Measurements from ENCODE around the gene CABP1. TPM values are rescaled to one million over a fixed set of nuclear protein-coding genes. Genes with fewer than 3 reads are reported as not detected.
A peak's percentile ranks its signal among the peaks of the same experiment; 100 is the strongest.

CABP1 gene
- total and polyA plus RNA-seq, 2 donors = 0.24 to 1.0 TPM

DNA sequence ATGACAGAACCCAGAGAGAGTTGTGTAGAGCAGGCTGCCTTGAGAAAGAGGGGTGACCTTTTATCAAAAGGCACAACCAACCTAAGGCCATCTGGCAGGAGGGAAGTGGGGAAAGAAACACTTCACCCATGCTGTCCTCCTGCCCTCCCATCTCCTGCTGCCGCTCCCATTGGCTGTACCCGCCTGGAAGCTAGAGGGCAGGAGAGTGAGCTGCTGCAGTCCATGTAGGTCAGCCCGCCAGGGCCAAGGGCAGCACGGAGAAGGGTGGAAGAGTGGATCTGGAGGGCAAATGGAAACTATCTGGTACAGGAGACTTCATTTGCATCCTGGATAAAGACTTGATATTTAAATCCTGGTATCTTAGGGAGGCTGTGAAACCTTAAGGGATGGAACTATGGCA is 11.5 kb upstream of the CABP1 start:
- Histone ChIP-seq H3K36me3 (ENCODE audit: control insufficient read depth in 2 of 2, insufficient read depth in 2 of 2, low read length in 1 of 2) (no peaks in the 10 kb centered on the region), H3K4me1 (ENCODE audit: control insufficient read depth in 2 of 2, insufficient read depth in 2 of 2, low read length in 2 of 2) (no peaks in the 10 kb centered on the region), H3K27ac (ENCODE audit: low read depth in 1 of 2, low read length in 1 of 2) (no peak overlapping the region), H3K27me3 (ENCODE audit: control insufficient read depth in 2 of 2, insufficient read depth in 1 of 2, low read length in 1 of 2) (peaks cover 0 to 9% of the 10 kb centered on the region in 2 donors), H3K9me3 (ENCODE audit: control insufficient read depth in 2 of 2, insufficient read depth in 1 of 2, low read length in 1 of 2) (no peaks in the 10 kb centered on the region), H3K4me3 (ENCODE audit: low read length in 2 of 2) (no peak overlapping the region)
- no peak for DNase-seq (ENCODE audit: low read depth in 6 of 9, low spot score in 9 of 9)
- 74% methylated on average over 4 of the region's 4 CpGs for WGBS

DNA sequence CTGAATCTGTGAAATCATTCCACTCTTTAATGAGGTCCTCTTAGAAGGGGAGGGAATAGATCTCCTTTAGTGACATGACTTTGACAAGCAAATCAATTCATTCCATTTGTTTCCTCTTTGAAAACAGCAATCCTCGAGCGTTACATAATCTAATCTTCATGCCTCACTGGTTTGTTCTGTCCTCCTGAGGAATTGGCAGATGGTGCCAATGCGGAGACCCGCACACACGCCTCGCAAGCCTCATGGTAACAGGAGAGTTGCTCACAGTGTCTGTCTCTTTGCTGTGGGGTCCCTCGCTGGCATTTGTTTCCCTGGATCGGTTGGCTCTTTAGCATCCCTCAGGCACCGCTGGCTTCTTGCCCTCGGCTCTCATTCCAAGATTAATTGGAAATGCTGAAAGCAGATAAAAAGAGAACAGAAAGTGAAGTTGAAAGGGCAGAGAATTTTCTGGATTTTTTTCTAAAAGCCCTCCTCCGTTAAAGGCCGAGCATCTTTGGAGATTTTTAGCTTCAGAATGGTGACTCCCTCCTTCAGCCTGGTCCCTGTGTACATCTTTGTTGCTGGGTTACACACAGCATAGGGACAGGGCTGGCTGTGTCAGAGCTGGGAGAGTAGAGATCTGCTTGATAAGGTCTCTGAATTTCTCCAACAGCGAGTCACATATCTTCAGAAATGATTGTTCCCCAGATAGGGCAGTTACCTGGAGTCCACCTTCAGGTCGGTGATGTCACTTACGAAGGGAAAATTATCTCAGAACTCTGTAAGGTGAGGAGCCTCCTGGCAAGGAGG is 10.1 kb upstream of the CABP1 start:
- Histone ChIP-seq H3K27me3 (ENCODE audit: control insufficient read depth in 2 of 2, insufficient read depth in 1 of 2, low read length in 1 of 2) (peaks cover 0 to 13% of the 10 kb centered on the region in 2 donors), H3K4me1 (ENCODE audit: control insufficient read depth in 2 of 2, insufficient read depth in 2 of 2, low read length in 2 of 2) (no peaks in the 10 kb centered on the region), H3K4me3 (ENCODE audit: low read length in 2 of 2) (no peak overlapping the region), H3K27ac (ENCODE audit: low read depth in 1 of 2, low read length in 1 of 2) (no peak overlapping the region), H3K36me3 (ENCODE audit: control insufficient read depth in 2 of 2, insufficient read depth in 2 of 2, low read length in 1 of 2) (no peaks in the 10 kb centered on the region), H3K9me3 (ENCODE audit: control insufficient read depth in 2 of 2, insufficient read depth in 1 of 2, low read length in 1 of 2) (no peaks in the 10 kb centered on the region)
- WGBS = 93% methylated on average over 15 of the region's 15 CpGs
- no peak for DNase-seq (ENCODE audit: low read depth in 6 of 9, low spot score in 9 of 9)

DNA sequence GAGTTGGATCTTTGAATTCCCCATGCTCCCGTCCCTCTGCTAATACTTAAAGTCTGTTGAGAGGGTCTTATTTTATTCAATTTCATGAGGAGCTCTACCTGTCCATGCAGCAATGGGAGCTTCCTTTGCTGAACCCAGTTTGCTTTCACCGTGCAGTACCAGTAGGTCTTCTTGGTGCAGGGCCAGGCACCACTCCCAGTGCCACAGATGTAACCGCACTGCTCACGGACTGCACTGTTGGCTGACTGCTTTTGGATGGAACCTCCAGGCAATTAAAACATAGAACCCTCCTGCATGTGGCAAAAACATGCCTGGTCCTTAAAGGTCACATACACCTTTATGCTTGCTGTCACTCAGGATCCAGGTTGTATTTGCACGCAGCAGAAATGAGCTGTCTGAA is 9.3 kb upstream of the CABP1 start:
- no peak overlapping the region for H3K27ac ChIP-seq (ENCODE audit: low read depth in 1 of 2, low read length in 1 of 2)
- WGBS = 55% methylated on average over 5 of the region's 5 CpGs
- peaks cover 0 to 13% of the 10 kb centered on the region in 2 donors for H3K27me3 ChIP-seq (ENCODE audit: control insufficient read depth in 2 of 2, insufficient read depth in 1 of 2, low read length in 1 of 2)
- no peak for DNase-seq (ENCODE audit: low read depth in 6 of 9, low spot score in 9 of 9)
- H3K4me3 ChIP-seq (ENCODE audit: low read length in 2 of 2) = no peak overlapping the region
- H3K9me3 ChIP-seq (ENCODE audit: control insufficient read depth in 2 of 2, insufficient read depth in 1 of 2, low read length in 1 of 2) = no peaks in the 10 kb centered on the region
- H3K36me3 ChIP-seq (ENCODE audit: control insufficient read depth in 2 of 2, insufficient read depth in 2 of 2, low read length in 1 of 2) = no peaks in the 10 kb centered on the region
- no peaks in the 10 kb centered on the region for H3K4me1 ChIP-seq (ENCODE audit: control insufficient read depth in 2 of 2, insufficient read depth in 2 of 2, low read length in 2 of 2)

DNA sequence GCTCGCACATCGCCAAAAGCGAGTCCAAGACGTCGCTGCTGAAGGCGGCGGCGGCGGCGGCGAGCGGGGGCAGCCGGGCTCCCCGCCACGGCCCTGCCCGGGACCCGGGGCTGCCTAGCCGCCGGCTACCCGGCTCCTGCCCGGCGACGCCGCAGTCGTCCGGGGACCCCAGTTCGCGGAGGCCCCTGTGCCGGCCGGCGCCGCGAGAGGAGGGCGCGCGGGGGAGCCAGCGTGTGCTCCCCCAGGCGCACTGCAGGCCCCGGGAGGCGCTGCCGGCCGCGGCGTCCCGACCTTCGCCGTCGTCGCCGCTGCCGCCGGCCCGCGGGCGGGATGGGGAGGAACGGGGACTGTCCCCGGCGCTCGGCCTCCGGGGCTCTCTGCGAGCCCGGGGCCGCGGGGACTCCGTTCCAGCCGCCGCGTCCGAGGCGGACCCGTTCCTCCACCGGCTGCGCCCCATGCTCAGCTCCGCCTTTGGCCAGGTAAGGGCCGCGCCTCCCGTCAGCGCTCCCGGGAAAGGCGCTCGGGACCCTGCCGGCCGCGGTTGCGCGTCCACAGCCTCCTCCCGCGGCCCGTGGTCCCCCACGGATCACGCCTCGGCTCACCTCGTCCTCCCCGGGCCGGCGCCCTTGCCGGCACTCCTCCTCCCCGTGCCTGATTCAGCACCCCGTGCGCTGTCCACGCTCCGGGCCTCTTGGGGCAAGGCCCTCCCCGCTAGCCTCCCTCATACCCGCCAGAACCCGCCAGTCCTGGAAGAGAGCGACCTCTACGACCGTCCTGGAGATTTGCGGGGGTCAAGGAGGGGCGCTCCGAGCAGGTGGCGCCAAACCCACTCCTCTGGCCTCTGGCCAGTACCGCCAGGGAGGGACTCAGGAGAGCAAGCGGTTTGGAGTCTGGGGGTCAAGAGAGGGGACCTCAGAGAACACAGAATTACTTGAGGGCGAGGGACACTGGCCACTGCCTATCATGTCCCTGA is 721 bp downstream of the CABP1 start:
- Histone ChIP-seq H3K36me3 (ENCODE audit: control insufficient read depth in 2 of 2, insufficient read depth in 2 of 2, low read length in 1 of 2) (no peaks in the 10 kb centered on the region), H3K27ac (ENCODE audit: low read depth in 1 of 2, low read length in 1 of 2) (no peak overlapping the region), H3K27me3 (ENCODE audit: control insufficient read depth in 2 of 2, insufficient read depth in 1 of 2, low read length in 1 of 2) (peaks cover 36 to 68% of the 10 kb centered on the region in 2 donors), H3K9me3 (ENCODE audit: control insufficient read depth in 2 of 2, insufficient read depth in 1 of 2, low read length in 1 of 2) (peaks cover 0 to 1% of the 10 kb centered on the region in 2 donors), H3K4me3 (ENCODE audit: low read length in 2 of 2) (peak overlapping the region in 1 of 2 donors; percentile 64), H3K4me1 (ENCODE audit: control insufficient read depth in 2 of 2, insufficient read depth in 2 of 2, low read length in 2 of 2) (peaks cover 13 to 17% of the 10 kb centered on the region in 2 donors)
- 2% methylated on average over 115 of the region's 115 CpGs for WGBS
- peak in 4 of 9 donors; percentile 19 to 62 (median 46) for DNase-seq (ENCODE audit: low read depth in 6 of 9, low spot score in 9 of 9)

- H3K27ac ChIP-seq (ENCODE audit: low read depth in 1 of 2, low read length in 1 of 2) = no peak overlapping the region
- peaks cover 0 to 1% of the 10 kb centered on the region in 2 donors for H3K9me3 ChIP-seq (ENCODE audit: control insufficient read depth in 2 of 2, insufficient read depth in 1 of 2, low read length in 1 of 2)
- H3K36me3 ChIP-seq (ENCODE audit: control insufficient read depth in 2 of 2, insufficient read depth in 2 of 2, low read length in 1 of 2) = no peaks in the 10 kb centered on the region
- DNase-seq (ENCODE audit: low read depth in 6 of 9, low spot score in 9 of 9) = no peak
- no peak overlapping the region for H3K4me3 ChIP-seq (ENCODE audit: low read length in 2 of 2)
- H3K27me3 ChIP-seq (ENCODE audit: control insufficient read depth in 2 of 2, insufficient read depth in 1 of 2, low read length in 1 of 2) = peaks cover 41 to 73% of the 10 kb centered on the region in 2 donors
- H3K4me1 ChIP-seq (ENCODE audit: control insufficient read depth in 2 of 2, insufficient read depth in 2 of 2, low read length in 2 of 2) = peaks cover 13 to 17% of the 10 kb centered on the region in 2 donors
- 84% methylated on average over 9 of the region's 9 CpGs for WGBS
Observed at GRCh38 chr12:120642121-120642520, 1.7 kb downstream of the CABP1 start.

- H3K9me3 ChIP-seq (ENCODE audit: control insufficient read depth in 2 of 2, insufficient read depth in 1 of 2, low read length in 1 of 2) = peaks cover 0 to 1% of the 10 kb centered on the region in 2 donors
- no peak overlapping the region for H3K27ac ChIP-seq (ENCODE audit: low read depth in 1 of 2, low read length in 1 of 2)
- no peaks in the 10 kb centered on the region for H3K36me3 ChIP-seq (ENCODE audit: control insufficient read depth in 2 of 2, insufficient read depth in 2 of 2, low read length in 1 of 2)
- peaks cover 41 to 77% of the 10 kb centered on the region in 2 donors for H3K27me3 ChIP-seq (ENCODE audit: control insufficient read depth in 2 of 2, insufficient read depth in 1 of 2, low read length in 1 of 2)
- 93% methylated on average over 4 of the region's 4 CpGs for WGBS
- no peak for DNase-seq (ENCODE audit: low read depth in 6 of 9, low spot score in 9 of 9)
- H3K4me3 ChIP-seq (ENCODE audit: low read length in 2 of 2) = no peak overlapping the region
- H3K4me1 ChIP-seq (ENCODE audit: control insufficient read depth in 2 of 2, insufficient read depth in 2 of 2, low read length in 2 of 2) = peaks cover 13 to 17% of the 10 kb centered on the region in 2 donors
Observed at GRCh38 chr12:120642826-120643225, 2.4 kb downstream of the CABP1 start.

DNA sequence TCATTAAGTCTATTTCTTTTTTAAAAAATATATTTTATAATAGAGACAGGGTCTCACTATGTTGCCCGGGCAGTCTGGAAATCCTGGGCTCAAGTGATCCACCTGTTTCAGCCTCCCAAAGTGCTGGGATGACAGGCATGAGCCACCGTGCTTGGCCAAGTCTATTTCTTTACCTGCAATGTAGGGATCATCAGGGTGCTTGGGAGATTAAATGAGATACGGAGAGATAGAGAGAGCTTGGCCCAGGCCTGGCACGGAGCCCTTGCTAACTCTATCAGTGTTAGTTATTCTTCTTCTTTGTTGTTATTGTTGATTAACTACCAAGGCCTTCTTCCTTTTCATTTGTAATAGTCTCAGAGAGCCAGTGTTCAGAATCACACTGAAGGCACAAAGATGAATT is 3.1 kb downstream of the CABP1 start:
- H3K4me1 ChIP-seq (ENCODE audit: control insufficient read depth in 2 of 2, insufficient read depth in 2 of 2, low read length in 2 of 2) = peaks cover 13 to 17% of the 10 kb centered on the region in 2 donors
- no peak for DNase-seq (ENCODE audit: low read depth in 6 of 9, low spot score in 9 of 9)
- WGBS = 89% methylated on average over 4 of the region's 4 CpGs
- H3K27ac ChIP-seq (ENCODE audit: low read depth in 1 of 2, low read length in 1 of 2) = no peak overlapping the region
- H3K27me3 ChIP-seq (ENCODE audit: control insufficient read depth in 2 of 2, insufficient read depth in 1 of 2, low read length in 1 of 2) = peaks cover 41 to 82% of the 10 kb centered on the region in 2 donors
- H3K4me3 ChIP-seq (ENCODE audit: low read length in 2 of 2) = no peak overlapping the region
- no peaks in the 10 kb centered on the region for H3K36me3 ChIP-seq (ENCODE audit: control insufficient read depth in 2 of 2, insufficient read depth in 2 of 2, low read length in 1 of 2)
- peaks cover 0 to 1% of the 10 kb centered on the region in 2 donors for H3K9me3 ChIP-seq (ENCODE audit: control insufficient read depth in 2 of 2, insufficient read depth in 1 of 2, low read length in 1 of 2)

DNA sequence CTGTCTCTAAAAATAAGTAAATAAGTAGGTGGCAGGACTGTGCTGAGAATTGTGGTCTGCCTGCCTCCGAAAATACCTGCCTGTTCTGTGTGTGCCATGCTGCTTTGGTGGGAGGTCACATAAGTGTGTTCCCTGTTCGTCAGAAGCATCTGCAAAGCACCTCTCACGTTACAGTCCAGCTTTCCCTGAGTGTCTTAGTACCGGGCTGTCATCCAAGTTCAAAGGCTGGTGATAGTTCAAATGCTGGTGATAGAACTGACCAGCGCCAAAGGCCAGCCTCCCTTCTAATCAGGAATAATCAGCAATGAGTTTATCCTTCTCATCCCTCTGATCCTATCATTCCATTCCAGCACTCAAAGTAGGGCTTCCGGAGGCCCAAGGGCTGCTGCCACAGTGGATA is 5.6 kb downstream of the CABP1 start:
- Histone ChIP-seq H3K4me1 (ENCODE audit: control insufficient read depth in 2 of 2, insufficient read depth in 2 of 2, low read length in 2 of 2) (peaks cover 6 to 19% of the 10 kb centered on the region in 2 donors), H3K27me3 (ENCODE audit: control insufficient read depth in 2 of 2, insufficient read depth in 1 of 2, low read length in 1 of 2) (peaks cover 46 to 93% of the 10 kb centered on the region in 2 donors), H3K9me3 (ENCODE audit: control insufficient read depth in 2 of 2, insufficient read depth in 1 of 2, low read length in 1 of 2) (peaks cover 1 to 3% of the 10 kb centered on the region in 2 donors), H3K36me3 (ENCODE audit: control insufficient read depth in 2 of 2, insufficient read depth in 2 of 2, low read length in 1 of 2) (no peaks in the 10 kb centered on the region), H3K4me3 (ENCODE audit: low read length in 2 of 2) (no peak overlapping the region), H3K27ac (ENCODE audit: low read depth in 1 of 2, low read length in 1 of 2) (no peak overlapping the region)
- no peak for DNase-seq (ENCODE audit: low read depth in 6 of 9, low spot score in 9 of 9)
- 85% methylated on average over 6 of the region's 6 CpGs for WGBS

DNA sequence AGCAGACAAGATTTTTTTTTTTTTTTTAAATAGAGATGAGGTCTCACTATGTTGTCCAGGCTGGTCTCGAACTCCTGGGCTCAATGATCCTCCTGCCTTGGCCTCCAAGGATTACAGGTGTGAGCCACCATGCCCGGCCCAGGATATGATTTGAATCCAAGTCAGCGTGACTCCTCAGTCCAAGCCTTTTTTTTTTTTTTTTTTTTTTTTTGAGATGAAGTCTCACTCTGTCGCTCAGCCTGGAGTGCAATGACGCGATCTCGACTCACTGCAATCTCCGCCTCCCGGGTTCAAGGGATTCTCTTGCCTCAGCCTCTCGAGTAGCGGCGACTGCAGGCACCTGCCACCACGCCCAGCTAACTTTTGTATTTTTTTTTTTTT is 6.9 kb downstream of the CABP1 start:
- H3K27me3 ChIP-seq (ENCODE audit: control insufficient read depth in 2 of 2, insufficient read depth in 1 of 2, low read length in 1 of 2) = peaks cover 35 to 89% of the 10 kb centered on the region in 2 donors
- no peaks in the 10 kb centered on the region for H3K36me3 ChIP-seq (ENCODE audit: control insufficient read depth in 2 of 2, insufficient read depth in 2 of 2, low read length in 1 of 2)
- WGBS = 92% methylated on average over 13 of the region's 13 CpGs
- peaks cover 0 to 3% of the 10 kb centered on the region in 2 donors for H3K9me3 ChIP-seq (ENCODE audit: control insufficient read depth in 2 of 2, insufficient read depth in 1 of 2, low read length in 1 of 2)
- H3K27ac ChIP-seq (ENCODE audit: low read depth in 1 of 2, low read length in 1 of 2) = no peak overlapping the region
- no peak overlapping the region for H3K4me3 ChIP-seq (ENCODE audit: low read length in 2 of 2)
- peaks cover 0 to 11% of the 10 kb centered on the region in 2 donors for H3K4me1 ChIP-seq (ENCODE audit: control insufficient read depth in 2 of 2, insufficient read depth in 2 of 2, low read length in 2 of 2)
- no peak for DNase-seq (ENCODE audit: low read depth in 6 of 9, low spot score in 9 of 9)

Measured in thymus (tissue), 11 donors.